UCSD-AML1 (cell line): Measurements from ENCODE around the gene KDR.

ENCODE experiments used
- DNase-seq: peaks from one replicate; lab custom pipeline; 2025; ENCODE audit not compliant: unreplicated experiment; lab: John Stamatoyannopoulos, UW

The KDR gene

DNA sequence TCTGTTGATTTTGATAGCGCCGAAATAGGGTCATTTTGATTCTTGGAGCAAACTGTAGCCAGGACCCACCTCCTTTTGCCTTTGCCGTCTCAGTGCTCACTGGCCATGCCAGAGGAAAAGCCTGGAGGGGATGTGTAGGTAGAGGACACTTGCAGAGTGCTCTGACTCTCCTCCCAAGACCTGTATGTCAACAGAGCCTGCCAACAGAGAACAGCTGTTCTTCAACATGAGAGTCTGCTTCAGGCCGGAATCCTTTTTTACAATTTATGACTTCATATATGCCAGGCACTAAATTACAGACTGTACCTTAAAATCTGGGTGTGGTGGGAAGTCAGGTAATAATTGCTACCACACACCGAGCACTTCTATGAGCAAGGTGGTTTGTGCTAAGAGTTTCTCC lies 94.2 kb downstream of the KDR start:
- DNase-seq = no peak

DNA sequence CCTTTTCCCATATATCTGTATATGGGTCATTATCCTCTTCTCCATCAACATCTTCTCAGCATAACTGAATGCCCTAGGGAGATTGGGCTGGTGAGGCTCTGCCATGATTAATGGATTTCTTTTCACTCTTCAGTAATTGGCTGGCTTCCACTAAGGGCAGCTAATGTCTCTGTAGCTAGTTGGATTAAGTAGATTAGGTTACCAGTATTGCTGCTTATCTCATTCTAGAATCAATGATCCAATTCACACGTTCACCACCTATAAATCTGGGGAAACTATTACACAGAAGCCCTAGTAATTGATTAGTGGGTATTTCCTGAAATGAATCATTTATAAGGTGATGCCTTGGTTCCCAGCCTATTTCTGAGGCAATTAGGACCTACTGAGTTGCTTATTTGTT lies 94.8 kb downstream of the KDR start:
- DNase-seq = no peak

DNA sequence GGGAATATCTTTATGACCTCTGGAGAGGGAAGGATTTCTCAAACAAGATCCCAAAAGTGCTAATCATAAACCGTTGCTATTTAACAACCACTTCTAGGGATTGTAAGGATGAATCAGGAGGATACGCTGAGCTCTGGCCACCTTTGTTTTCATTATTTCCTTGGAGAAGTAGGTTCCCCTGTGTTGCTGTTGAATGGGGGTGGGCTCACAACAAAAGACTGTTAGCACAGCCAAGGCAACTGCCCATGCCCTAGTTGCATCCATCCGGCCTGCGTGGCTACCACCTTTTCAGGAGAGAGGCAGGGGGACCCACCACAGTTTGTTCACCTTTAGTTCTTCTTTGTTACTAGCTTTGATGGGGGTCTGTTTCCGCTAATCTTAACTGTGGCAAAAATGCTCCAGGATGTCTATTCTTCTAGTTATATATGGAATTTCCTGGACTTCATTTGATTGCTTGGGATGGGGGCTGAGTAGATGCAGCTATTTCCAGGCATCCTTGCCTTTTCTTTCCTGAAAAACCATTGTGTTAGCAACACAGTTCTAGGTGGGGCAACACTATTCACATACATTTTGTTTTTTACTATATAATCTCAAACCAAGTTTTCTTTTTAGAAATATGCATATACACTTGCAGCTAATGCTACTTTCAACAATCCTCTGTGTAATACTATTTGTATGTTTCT lies 95.4 kb downstream of the KDR start:
- DNase-seq = no peak

DNA sequence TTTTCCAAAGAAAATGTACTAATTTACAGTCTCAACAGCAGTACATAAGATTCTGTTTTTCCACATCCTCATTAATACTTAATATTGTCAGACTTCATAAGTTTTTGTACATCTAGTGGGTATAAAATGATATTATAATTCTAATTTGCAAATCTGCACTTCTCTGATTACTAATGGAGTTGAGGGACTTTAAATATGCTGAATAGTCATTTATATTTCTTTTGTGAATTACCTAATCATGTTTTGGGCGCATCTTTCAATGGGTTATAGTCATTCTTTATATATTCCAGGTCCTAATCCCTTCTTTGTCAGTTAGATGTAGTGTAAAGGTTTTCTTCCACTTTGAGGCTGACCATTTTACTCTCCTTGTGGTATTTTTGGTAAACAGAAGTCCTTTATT lies 96.1 kb downstream of the KDR start:
- no peak for DNase-seq
